Right lobe of liver (tissue), 4 donors: ENCODE data around the gene KCNQ5.

Experiments
- POLR2A ChIP-seq: fragments of 450-650 bp; IDR thresholded peaks from one replicate; pipeline ENCODE4 v1.6.1; 2017; ENCODE audit warnings: antibody characterized with exemption, mild to moderate bottlenecking
- TF ChIP-seq, protein P1 (sequence below), 4 donors: fragments of 200-600 bp in 3 of 4; fragments of 450-650 bp in 1 of 4; IDR thresholded peaks; one replicate each; pipeline versions ENCODE4 v1.5.1 to v1.8.0; 2016 to 2022; ENCODE audit warnings: antibody characterized with exemption in 4 of 4, mild to moderate bottlenecking in 2 of 4
- donor health status: DM: no; HTN: no; CAD: no.
- donor health status: DM: no; HTN: no; CAD: no.
- donor health status: DM: no; HTN: yes; CAD: no.

DNA sequence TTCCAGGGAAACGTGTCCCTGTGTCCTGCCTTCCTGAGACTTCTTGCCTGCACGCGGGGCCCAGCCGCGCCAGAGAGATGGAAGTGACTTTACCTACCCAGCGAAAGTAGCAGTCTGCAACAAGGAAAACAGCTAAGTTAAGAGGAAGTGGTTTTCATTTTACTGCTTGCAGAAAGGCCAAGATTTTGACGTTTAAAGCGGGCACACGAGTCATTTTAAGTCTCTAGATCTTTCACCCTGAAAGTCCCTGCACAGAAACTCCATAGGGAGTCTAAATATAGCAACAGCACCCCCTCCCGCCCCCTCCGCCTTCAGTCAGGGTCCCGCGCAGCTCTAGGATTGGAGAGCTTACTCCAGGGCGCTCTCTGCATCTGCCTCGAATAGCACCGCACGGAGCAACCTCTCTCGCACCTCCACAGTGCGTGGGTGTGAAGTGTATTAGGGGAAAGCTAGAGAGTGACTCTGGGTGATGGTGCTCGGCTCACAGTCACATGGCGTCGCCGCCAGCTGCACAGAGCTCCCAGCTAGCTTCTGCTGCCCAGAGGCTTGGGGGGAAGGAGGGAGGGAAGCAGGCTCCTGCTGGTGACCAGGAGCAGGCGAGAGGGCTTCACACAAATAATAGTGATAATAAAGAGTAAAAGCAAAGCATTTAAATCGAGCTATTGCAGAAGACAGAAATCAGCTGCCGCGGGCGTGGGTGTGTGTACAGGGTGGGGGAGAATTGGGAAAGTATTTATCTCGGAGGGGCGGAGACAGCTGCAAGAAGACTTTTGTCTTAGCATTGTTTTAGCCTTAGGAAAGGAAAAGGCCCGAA lies 1.8 kb upstream of the KCNQ5 start:
- TF ChIP-seq, protein P1, sequence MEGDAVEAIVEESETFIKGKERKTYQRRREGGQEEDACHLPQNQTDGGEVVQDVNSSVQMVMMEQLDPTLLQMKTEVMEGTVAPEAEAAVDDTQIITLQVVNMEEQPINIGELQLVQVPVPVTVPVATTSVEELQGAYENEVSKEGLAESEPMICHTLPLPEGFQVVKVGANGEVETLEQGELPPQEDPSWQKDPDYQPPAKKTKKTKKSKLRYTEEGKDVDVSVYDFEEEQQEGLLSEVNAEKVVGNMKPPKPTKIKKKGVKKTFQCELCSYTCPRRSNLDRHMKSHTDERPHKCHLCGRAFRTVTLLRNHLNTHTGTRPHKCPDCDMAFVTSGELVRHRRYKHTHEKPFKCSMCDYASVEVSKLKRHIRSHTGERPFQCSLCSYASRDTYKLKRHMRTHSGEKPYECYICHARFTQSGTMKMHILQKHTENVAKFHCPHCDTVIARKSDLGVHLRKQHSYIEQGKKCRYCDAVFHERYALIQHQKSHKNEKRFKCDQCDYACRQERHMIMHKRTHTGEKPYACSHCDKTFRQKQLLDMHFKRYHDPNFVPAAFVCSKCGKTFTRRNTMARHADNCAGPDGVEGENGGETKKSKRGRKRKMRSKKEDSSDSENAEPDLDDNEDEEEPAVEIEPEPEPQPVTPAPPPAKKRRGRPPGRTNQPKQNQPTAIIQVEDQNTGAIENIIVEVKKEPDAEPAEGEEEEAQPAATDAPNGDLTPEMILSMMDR (IDR thresholded peaks at IDR 0.05) = no peak
- TF ChIP-seq POLR2A = no peak
